ENCODE results near the gene MS4A7.

The MS4A7 gene

DNA sequence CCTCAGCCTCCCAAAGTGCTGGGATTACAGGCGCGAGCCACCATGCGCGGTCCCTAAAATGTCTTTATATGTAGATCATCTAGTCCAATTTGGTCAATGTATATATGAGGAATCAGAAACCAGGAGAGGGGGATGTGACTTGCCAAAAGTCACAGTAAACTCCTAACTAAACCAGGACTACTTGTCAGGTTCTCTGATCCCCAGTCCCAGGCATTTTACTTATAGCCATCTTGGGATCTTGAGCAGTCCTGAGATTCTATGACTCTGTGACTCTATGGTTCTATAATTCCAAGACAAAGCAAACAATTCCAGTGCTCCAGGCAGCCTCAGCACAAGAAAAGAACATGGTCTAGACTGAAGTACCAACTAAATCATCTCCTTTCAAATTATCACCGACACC lies 50.9 kb downstream of the MS4A7 start, which contains the start of gene MS4A5:
Gene MS4A5, plus strand, starts transcription at position 301 of the 400 bp plus-strand sequence. CDS start 103 bp downstream, outside the sequence.
- in situ Hi-C loops (cut with HindIII; ENCODE audit: low sequenced_read_pairs) = no loop called here
- no peak within 1 kb of the TSS for H3K4me3 ChIP-seq (ENCODE audit: low read depth, low read length)
- DNase-seq (ENCODE audit: low read depth, low spot score) = no peak
- TF ChIP-seq, protein P1, sequence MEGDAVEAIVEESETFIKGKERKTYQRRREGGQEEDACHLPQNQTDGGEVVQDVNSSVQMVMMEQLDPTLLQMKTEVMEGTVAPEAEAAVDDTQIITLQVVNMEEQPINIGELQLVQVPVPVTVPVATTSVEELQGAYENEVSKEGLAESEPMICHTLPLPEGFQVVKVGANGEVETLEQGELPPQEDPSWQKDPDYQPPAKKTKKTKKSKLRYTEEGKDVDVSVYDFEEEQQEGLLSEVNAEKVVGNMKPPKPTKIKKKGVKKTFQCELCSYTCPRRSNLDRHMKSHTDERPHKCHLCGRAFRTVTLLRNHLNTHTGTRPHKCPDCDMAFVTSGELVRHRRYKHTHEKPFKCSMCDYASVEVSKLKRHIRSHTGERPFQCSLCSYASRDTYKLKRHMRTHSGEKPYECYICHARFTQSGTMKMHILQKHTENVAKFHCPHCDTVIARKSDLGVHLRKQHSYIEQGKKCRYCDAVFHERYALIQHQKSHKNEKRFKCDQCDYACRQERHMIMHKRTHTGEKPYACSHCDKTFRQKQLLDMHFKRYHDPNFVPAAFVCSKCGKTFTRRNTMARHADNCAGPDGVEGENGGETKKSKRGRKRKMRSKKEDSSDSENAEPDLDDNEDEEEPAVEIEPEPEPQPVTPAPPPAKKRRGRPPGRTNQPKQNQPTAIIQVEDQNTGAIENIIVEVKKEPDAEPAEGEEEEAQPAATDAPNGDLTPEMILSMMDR (IDR thresholded peaks at IDR 0.05; ENCODE audit: low read depth, low read length) = no peak

DNA sequence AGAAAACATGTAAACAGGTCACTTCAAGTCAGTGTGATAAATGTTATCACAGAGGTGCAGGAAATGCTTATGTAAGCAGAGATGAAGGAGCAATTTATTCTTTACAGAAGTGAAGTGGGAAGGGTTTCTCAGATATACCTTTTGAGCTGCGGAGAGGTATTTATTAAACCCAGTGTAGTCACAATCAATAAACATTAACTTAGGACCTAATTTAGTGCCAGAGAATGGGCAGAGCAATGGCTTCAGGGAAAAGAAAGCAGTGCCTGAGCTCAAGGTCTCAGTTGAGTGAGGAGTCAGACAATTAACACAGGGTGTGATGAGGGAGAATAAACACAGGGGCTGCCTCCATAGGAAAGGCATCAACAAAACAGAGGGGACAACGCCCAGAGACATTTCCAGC lies 52.9 kb downstream of the MS4A7 start:
- H3K4me3 ChIP-seq (ENCODE audit: low read depth, low read length) = no peak overlapping the region
- DNase-seq (ENCODE audit: low read depth, low spot score) = no peak
- in situ Hi-C loops (cut with HindIII; ENCODE audit: low sequenced_read_pairs) = no loop called here
- TF ChIP-seq, protein P1 (IDR thresholded peaks at IDR 0.05; ENCODE audit: low read depth, low read length) = no peak

DNA sequence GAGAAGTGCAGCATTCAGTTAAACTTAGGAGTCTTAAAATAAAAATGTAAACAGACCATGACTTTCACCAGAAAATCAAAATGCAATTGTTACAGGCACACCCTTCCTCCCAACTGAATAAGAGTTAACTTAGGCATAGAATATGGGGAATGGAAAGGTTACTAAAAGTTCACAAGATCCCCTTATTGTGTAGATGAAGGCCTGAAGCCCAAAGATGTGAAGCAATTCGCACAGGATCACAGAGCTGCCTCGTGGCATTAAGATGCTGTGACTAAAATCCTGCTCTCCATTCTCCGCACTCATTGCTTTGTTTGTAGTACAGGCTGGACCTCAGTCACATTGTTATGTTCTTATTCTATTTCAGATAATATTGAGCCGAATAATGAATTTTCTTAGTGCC lies 55.1 kb downstream of the MS4A7 start:
- TF ChIP-seq, protein P1 (IDR thresholded peaks at IDR 0.05; ENCODE audit: low read depth, low read length) = no peak
- no peak for DNase-seq (ENCODE audit: low read depth, low spot score)
- no peak overlapping the region for H3K4me3 ChIP-seq (ENCODE audit: low read depth, low read length)
- in situ Hi-C loops (cut with HindIII; ENCODE audit: low sequenced_read_pairs) = no loop called here
